ENCODE data around the gene C6orf132.
A peak's percentile ranks its signal among the peaks of the same experiment; 100 is the strongest.

Gene C6orf132

DNA sequence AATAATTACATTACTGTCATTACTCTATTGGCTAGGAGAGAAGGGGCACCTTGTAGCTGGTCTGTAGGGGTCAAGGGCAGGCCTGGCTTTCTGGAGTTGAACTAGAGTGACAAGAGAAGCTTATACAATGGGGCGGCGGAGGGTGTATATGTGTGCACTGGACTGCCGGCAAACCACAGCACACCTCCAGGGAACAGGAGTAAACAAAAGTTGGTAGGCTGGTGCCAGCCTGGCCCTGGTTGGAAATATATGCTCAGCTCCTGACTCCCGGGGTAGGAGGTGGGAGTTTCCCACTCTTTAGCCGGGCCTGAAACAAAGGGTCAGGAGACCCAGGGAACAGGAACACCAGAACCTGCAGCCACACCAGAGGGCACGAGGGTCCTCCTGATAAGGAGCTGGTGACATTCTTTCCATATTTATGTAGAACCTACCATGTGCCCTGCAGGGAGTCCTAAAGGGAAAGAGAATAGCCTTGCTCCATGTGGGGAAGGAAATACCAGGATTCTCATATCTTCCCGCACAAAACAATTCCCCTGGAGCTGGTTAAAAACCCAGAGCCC is 5.1 kb downstream of the C6orf132 start:
- TF ChIP-seq, protein P1, sequence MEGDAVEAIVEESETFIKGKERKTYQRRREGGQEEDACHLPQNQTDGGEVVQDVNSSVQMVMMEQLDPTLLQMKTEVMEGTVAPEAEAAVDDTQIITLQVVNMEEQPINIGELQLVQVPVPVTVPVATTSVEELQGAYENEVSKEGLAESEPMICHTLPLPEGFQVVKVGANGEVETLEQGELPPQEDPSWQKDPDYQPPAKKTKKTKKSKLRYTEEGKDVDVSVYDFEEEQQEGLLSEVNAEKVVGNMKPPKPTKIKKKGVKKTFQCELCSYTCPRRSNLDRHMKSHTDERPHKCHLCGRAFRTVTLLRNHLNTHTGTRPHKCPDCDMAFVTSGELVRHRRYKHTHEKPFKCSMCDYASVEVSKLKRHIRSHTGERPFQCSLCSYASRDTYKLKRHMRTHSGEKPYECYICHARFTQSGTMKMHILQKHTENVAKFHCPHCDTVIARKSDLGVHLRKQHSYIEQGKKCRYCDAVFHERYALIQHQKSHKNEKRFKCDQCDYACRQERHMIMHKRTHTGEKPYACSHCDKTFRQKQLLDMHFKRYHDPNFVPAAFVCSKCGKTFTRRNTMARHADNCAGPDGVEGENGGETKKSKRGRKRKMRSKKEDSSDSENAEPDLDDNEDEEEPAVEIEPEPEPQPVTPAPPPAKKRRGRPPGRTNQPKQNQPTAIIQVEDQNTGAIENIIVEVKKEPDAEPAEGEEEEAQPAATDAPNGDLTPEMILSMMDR (IDR thresholded peaks at IDR 0.05), result no peak

DNA sequence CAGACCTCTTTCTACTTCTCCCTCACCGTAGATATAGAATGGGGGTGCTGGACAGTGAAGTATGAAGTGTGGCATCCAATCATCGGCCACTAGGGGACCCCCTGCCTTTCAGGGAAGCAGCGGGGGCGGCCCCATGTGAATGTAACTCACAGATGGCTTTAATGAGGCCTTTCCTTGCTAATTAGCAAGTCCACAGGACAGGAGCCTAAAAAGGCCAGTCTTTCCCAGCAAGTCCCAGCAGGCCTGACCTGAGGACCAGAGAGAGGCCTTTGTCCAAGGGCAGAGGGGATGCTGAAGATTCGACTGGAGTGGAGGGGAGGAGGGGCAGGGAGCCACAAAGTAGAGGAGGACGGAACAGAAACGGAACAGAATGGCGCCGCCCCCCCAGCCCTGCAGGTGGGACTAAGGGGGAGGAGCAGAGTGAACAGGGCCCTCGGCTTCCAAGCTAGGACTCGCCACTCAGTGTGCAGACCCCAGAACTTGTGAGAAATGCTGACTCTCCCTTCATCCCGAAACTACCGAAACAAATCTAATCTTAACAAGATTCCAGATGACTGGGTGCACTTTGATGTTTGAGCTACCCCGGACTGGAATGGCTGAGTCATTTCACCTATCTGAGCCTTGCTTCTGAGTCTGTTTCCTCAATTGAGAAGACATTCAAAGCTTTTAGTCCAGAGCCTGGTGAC is 5.8 kb downstream of the C6orf132 start:
- TF ChIP-seq, protein P1 (IDR thresholded peaks at IDR 0.05), result peak; percentile 21; the same call in 1 of the 2 replicates

DNA sequence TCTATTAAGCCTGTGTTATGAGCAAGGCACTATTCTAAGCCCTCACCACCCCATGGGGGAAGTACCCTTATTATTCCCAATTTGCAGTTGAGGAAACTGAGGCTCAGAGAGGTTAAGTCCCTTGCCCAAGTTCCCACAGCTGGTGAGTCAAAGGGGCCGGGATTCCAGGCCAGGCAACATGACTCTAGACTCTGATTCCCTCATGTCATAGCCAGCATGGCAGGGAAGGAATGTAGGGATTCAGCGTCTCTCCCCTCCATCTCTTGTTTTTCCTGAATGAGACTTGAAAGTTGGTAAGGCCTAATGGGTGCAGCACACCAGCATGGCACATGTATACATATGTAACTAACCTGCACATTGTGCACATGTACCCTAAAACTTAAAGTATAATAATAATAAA is 6.7 kb downstream of the C6orf132 start:
- TF ChIP-seq, protein P1 (IDR thresholded peaks at IDR 0.05), result no peak

DNA sequence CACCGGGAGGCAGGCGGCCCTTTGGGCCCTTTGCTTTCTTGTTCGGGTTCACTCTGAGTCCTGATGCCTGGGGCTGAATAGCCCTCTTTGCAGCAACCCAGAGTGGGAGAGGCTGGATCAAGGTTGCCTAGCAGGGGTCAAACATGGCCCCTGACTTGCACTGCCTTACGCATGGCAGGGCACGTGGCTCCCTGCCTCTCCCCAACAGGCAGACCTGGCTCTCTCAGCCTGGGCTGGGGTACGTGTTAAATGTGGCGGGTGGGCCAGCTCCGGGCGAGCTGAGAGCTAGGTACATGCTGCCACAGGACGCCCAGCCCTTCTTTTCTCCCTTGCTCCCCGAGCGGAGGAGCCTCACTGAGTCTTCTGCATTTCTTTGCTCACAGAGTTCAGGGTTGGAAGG is 7.3 kb downstream of the C6orf132 start:
- TF ChIP-seq, protein P1 (IDR thresholded peaks at IDR 0.05), result no peak

DNA sequence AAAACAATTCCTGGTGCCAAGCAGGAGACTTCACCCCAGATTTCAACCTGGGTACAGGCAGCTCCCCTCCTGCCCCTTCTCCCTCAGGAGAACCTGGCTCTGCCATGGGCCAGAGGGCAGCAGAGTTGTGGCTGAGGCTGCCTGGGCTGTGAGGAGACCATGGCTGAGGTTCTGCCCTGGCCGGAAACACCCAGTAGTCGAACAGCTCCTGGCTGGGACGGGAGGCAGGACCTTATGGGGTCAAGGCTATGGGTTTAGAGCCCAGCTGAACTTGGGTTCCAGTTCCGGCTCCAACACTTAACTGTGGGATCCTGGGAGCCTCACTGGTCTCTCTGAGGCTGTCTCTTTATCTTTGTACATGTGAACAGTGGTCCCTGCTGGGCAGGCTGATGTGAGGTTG is 8.5 kb downstream of the C6orf132 start:
- TF ChIP-seq, protein P1 (IDR thresholded peaks at IDR 0.05), result no peak

DNA sequence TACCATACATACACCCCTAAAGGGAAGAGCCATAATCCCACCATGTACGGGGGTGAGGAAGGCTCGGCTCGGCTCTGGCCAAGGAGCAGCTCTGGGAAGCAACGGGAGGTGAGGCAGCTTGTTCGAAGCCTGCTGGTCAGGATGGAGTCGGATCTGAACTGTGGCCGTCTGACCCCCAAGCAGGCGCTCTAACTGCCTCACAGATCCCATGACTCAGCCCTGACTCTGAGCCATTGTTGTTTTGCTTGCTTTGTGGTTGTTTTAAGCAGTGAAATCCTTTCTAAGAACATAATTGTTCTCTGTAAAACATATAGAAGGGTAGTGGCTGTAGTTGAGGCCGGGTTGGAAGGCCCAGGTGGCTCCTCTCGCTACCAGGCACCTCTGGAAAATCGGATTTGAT is 10.9 kb downstream of the C6orf132 start:
- TF ChIP-seq, protein P1 (IDR thresholded peaks at IDR 0.05), result no peak

DNA sequence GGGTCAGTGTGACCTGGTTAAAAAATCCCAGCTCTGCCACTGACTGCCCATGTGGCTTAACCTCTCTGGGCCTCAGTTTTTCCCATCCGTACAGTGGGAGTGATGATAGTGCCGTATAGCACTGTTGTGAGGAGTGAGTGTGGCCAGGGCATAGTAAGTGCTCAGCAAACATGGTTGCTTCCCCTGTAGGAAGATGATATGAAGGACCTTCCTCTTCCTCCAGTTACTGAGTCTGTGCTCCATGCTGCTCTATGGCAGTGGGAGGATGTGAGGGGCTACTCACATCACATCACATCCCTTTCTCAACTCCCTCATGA is 13.1 kb downstream of the C6orf132 start:
- TF ChIP-seq, protein P1 (IDR thresholded peaks at IDR 0.05), result no peak
